Neural progenitor cell (in vitro differentiated cells): Measurements from ENCODE around the gene RHBDD1.

Experiments used
- EZH2phosphoT487 ChIP-seq: fragments of 200-600 bp; sonication (generic); IDR thresholded peaks from 2 replicates; pipeline ENCODE4 v1.6.1; 2017; ENCODE audit warnings: antibody characterized with exemption
- TF ChIP-seq, protein P1 (sequence below): fragments of 200-600 bp; sonication (generic); IDR thresholded peaks from 2 replicates; pipeline ENCODE4 v1.5.1; 2017; ENCODE audit warnings: antibody characterized with exemption, mild to moderate bottlenecking

DNA sequence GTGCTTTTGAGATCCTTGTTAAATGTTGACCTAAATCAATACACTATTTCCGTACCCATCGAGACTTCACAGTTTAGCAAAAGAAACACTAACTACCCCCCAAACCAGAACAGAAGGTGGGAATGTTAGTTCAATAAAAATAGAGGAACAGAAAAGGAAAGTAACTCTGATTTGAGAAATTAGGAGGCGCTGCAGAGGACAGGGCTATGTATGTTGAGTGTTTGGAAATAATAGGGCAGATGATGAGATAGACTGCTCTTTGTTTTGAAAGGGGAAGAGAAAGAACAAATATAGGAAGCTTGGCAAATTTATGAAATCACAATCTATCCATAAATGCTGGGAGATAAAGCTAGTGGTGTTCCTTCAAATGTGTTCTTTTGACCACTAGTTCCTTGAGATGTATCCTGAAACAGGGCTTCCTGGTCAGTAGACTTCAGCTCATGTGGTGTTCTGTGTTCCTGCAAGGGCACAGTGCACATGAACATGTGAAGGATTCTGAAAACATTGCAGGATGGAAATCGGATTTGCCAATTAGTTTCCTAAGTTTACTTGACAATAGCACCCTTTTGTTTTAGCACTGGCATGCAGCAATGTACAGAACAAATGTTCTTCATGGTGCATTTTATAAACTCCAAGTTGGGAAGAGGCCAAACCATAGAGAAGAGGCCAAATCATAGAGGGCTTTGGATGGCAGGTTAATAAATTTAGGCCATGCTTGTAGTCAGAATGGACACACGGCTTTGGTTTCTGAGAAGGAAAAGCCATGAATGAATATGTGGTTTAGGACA, 39.8 kb downstream of the RHBDD1 start:
- TF ChIP-seq, protein P1, sequence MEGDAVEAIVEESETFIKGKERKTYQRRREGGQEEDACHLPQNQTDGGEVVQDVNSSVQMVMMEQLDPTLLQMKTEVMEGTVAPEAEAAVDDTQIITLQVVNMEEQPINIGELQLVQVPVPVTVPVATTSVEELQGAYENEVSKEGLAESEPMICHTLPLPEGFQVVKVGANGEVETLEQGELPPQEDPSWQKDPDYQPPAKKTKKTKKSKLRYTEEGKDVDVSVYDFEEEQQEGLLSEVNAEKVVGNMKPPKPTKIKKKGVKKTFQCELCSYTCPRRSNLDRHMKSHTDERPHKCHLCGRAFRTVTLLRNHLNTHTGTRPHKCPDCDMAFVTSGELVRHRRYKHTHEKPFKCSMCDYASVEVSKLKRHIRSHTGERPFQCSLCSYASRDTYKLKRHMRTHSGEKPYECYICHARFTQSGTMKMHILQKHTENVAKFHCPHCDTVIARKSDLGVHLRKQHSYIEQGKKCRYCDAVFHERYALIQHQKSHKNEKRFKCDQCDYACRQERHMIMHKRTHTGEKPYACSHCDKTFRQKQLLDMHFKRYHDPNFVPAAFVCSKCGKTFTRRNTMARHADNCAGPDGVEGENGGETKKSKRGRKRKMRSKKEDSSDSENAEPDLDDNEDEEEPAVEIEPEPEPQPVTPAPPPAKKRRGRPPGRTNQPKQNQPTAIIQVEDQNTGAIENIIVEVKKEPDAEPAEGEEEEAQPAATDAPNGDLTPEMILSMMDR, result no peak
- no peak for TF ChIP-seq EZH2phosphoT487
